GM18511 (cell line): ENCODE measurements around the gene APAF1.

Source experiments
- ATAC-seq: cut with Tn5 transposase; IDR thresholded peaks from one replicate; pipeline ENCODE4 v1.9.1; 2021; ENCODE audit warnings: mild to moderate bottlenecking, moderate library complexity; ENCODE audit not compliant: unreplicated experiment

Gene APAF1

DNA sequence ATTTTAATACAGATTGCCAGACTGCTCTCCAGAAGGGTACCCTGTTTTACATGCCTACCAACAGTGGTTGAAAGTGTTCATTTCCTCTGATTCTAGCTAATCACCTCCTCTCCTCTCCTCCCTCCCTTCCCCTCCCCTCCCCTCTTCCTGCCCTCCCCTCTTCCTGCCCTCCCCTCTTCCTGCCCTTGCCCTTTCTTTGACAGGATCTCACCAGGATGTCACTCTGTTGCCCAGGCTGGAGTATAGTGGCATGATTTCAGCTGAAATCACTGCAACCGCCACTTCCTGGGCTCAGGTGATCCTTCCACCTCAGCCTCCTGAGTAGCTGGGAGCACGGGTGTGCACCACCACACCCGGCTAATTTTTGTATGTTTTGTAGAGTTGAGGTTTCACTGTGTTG lies 24.7 kb downstream of the APAF1 start:
- ATAC-seq = no peak

DNA sequence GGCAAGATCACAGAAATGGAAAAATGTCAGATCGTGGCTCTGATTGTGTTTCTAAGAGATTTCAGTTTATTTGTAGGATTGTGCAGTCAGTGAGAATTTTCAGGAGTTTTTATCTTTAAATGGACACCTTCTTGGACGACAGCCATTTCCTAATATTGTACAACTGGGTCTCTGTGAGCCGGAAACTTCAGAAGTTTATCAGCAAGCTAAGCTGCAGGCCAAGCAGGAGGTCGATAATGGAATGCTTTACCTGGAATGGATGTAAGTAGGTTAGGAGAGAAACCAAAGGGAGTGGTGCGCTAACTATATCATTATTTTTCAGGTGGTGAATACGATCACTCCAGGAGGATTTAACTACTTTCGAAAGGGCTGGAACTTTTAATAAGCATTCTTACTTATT lies 26.4 kb downstream of the APAF1 start:
- no peak for ATAC-seq

DNA sequence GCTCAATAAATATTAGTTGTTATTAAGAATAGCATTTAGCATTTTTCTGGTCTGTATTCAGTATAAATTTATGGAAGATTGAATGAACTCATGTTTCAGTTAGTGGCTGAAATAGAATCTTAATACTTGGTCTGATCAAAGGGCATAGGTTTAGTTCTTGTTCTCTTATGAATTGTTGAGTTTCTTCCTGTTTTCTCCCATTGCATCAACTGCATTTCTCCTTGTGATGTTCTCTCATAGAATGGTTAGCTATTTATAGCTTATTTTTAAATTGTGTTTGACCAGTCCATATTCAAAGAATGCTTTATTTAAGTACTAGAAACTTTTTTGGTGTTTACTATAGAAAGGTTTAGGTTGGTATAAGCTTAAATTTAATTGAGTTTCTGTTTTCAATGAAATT lies 29.8 kb downstream of the APAF1 start:
- no peak for ATAC-seq

DNA sequence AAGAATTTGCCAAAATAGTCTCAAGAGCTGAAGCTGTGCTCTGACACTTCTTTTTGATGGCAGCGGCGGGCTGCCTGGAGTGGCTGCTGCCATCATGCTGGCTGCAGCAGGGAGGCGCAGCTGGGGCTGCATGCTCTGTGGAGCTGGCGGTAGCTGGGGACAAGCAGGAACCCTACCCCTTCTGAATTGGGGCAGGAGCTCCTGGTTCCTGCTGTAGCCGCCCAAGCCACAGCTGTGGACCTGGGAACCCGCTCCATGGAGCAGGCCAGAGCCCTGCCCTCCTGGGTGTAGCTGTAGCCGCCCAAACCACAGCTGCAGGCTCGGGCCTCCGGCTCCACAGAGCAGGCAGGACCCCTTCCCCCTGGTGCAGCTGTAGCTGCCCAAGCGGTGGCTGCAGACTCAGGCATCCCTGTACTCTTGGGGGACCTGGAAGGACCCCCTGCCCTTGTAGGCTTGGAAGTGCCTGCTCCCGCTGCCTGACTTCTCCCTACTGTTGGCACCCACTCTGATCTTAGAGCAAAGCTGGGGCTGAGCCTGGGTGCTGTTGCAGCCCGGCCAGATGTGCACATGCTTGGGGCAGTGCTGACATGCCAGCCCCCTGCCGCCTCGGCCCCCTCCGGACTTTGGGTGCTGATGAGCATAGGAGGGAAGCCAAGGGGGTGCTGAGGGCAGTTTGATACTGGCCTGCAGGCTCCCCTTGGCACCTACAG lies 33.3 kb downstream of the APAF1 start:
- no peak for ATAC-seq

DNA sequence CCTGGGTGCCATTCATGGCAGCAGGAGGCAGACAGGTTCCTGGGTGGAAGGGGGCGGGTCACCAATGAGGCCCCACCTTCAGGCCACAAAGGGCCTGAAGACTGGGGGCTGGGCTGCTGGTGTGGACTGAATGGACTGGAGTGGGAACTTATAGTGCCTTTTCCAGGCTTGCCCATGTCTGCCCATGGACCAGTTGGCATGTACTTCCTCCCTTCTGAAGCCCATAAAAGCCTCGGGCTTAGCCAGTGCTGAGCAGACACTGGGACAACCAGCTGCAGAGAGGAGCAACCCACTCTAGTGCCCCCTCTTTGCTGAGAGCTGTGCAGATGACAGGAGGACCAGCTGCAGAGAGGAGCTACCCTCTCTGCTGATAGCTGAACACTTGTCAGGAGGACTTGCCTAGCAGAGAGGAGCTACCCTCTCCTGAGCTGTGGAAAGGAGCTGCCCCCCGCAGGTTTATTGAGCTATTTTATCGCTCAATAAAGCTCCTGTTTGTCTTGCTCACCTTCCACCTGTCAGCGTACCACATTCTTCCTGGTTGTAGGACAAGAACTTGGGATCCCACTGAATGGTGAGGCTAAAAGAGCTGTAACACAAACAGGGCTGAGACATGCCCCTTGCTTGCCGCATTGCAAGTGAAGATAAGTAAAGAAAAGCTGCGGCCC lies 34.0 kb downstream of the APAF1 start:
- ATAC-seq = no peak

DNA sequence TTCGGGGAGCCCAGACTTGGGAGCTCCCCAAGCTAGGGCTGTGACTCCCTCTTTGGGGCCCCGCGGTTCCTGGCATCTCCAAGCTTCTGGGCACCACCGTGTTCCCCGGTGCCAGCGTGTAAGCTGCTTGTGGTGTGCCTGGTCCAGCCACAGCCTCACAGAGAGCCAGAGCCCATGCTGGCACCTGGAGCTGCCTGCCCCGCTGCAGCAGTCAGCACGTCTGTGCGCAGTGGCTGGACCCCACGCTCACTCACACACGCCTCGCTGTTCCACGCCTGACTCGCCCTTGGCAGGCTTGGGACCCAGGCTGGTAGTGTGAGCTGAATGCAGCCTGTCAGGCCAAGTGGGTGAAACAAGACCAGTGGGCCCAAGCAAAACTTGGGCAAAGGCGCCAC lies 34.5 kb downstream of the APAF1 start:
- no peak for ATAC-seq

DNA sequence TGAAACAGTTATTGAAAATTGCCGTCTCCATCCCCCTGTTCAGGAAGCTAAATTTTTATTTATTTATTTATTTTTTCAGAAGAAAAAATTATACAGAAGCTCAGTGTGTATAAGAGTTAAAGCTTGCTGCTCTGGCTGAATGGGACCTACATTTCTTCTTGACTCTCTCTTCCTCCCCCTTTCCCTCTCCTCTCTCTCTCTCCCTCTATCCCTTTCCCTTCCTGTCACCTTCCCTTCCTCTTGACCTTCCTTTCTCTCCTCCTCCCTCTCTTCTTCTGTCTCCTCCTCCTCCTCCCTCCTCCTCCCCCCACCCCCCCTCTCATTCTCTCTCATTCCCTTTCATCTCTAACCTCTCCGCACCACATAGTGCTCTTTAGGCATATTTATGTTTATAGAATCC lies 39.1 kb downstream of the APAF1 start:
- ATAC-seq = no peak

DNA sequence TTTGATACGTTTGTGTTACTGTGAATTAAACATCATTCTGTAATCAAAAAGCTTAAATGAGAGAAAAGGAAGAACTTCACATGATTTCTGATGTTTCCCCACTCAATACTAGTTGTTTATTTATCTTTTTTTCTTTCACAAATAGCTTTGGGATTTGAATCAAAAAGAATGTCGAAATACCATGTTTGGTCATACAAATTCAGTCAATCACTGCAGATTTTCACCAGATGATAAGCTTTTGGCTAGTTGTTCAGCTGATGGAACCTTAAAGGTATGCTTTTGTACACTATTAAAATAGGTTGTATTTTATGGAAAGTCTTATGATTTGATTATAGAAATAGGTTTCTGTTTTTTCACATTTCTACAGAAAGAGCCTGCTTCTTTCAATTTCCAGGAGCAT lies 41.5 kb downstream of the APAF1 start:
- no peak for ATAC-seq

DNA sequence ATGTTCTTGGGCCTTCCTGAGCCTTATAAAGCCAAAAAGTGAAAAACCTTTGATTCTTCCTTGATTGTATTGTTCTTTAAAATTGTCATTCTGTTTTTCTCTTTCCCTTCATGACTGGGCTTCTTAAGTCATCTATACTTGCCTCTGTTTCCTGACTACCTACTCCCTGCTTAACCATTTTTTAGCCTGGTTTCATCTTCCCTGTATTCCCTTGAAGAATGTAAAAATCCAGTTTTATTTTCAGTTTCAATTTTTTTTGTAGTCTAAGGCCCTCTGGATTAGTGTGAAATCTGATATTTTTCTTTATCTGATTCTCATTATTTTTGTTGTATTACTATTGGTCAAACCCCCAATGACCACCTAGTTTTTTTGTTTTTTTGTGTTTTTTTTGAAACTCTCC lies 46.3 kb downstream of the APAF1 start:
- no peak for ATAC-seq

DNA sequence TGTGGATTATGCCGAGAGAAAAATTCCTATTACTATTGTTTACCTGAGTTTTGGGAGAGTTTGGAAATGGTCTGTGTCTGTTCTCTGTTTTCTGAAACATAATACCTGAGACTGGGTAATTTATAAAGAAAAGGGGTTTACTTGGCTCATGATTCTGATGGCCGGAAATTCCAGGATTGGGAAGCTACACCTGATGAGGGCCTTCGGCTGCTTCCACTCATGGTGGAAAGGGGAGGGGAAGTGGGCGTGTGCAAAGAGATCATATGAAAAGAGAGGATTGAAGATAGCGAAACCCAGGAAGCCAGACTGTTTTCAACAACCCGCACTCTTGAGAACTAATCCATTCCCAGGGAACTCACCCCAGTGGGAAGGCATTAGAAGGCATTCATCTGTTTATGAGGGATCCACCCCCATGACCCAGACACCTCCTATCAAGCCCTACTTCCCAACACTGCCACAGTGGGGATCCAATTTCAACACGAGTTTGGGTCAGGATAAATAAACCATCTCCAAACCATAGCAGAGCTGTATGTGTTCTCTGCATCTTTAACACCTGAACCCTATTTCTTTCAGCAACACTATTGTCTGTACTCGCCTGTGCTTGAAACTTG lies 51.1 kb downstream of the APAF1 start:
- no peak for ATAC-seq

DNA sequence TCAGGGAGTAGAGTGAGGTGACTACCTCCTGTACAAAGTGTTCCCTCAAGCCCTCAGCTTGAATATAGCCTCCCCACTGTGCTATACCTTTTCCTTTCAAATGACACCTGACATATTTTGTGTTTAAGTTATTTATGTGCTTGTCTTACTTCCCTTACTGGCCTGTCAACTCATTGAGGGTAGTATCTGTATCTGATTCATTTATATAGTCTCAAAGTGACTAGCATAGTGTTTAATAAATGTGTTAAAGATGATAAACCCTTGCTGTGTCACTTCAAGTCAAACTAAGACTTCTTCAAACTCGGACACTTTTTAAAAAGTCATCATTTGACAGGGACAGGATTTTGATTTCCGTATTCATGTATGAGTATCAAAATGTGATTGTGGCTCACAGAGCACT lies 52.1 kb downstream of the APAF1 start:
- ATAC-seq = no peak

DNA sequence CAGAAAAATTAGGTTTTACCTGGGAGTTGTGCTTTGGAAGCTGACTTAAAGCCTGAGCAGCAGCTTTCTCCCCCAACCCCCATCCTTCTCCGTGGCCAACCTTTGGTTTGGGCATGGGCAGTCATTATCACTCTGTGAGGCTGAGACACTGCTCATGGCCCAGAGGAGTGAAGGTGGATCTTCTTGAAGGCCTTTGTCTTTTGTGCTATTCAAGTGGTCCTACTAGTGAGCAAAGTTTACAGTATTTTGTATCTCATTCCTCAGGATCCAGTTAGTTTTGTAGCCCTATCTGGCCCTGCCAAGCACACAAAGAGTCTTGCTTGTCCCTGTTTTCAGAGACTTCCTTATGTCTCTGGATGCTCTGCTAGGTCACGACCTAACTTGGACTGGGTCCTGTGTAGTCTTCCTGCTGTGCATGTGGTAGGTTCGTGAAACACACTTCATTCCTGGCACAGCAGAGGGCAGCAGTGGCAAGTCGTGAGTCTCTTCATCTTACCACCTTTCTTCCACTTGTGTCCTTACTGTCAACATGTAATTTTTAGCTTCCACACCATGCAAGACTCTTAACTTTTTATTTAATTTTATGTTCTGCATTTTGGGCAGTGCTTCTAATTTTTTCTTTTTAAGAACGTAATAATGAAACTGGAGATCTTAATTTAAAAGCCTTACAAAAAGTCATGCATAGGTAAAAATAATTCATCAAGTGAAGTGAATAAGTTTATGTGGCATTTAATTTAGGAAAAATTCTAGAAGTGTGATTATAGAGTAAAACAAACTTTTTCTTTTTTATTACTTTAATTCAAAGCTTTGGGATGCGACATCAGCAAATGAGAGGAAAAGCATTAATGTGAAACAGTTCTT lies 53.7 kb downstream of the APAF1 start:
- peak; percentile 90 for ATAC-seq

DNA sequence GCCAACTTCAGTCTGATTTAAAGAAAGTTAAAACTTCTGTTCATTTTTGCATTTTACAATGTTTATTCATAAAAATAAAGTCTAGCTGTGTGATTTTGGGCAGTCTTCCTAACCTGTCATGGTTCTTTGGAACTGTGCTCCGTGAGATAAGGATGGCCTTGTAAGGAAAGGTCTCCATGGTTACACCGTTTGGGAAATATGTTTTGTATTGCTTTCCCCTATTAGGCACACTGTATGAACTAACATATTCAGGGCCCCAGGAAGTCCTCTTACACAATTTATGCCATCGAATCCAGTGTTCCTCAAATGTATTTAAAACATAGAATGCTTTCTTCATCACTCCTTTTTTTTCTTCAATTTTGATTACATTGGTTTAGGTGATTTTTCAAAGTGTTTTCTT lies 54.5 kb downstream of the APAF1 start:
- ATAC-seq = no peak

DNA sequence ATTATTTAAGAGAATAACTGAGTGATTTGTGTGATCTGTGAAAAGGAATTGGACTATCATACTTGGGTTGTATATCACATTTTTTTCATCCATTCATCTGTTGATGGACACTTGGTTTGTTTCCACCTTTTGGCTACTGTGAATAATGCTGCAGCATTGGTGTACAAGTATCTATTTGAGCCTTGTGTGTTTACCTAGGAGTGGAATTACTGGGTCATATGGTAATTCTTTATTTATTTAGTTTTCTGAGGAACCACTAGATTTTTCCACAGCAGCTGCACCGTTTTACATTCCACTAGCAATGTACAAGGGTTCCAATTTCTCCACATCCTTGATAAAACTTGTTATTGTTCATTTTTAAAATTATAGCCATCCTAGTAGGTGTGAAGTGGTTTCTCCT lies 56.1 kb downstream of the APAF1 start:
- no peak for ATAC-seq

DNA sequence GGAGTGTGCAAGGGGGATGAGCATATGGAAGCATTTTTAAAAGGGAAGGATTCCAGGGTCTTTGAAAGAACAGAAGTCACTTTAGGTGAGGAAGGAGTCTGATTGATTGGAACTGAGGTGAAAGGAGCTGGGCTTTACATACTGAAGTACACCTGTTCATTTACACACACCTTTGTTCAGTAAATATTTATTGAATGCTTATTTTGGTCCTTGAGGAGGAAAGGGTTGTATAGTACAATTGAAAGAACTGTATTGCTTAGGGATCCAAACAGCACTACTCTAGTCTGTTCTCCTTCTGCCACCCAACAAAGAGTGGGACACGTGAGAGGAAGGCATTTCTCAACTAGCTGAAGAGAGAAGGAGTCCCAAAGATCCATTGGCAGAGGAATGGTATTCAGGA lies 63.9 kb downstream of the APAF1 start:
- no peak for ATAC-seq

DNA sequence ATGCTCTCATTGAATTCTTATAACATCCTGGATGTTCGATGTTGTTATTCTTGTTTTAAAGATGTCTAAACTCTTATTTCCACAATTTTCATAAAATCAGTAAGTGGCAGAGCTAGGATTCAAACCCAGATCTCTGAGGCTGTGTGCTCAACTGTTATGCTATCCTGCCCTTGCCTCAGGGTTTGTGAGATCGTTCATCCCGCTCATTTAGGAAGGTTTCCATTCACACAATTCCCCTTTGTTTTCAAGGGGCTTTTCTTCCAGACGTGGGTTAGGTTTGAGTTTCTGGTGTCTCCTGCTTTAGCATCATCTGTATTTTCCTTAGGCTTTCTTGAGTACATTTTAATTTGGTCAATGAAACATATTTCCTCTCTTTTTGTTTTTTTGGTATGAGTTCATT lies 69.3 kb downstream of the APAF1 start:
- no peak for ATAC-seq

DNA sequence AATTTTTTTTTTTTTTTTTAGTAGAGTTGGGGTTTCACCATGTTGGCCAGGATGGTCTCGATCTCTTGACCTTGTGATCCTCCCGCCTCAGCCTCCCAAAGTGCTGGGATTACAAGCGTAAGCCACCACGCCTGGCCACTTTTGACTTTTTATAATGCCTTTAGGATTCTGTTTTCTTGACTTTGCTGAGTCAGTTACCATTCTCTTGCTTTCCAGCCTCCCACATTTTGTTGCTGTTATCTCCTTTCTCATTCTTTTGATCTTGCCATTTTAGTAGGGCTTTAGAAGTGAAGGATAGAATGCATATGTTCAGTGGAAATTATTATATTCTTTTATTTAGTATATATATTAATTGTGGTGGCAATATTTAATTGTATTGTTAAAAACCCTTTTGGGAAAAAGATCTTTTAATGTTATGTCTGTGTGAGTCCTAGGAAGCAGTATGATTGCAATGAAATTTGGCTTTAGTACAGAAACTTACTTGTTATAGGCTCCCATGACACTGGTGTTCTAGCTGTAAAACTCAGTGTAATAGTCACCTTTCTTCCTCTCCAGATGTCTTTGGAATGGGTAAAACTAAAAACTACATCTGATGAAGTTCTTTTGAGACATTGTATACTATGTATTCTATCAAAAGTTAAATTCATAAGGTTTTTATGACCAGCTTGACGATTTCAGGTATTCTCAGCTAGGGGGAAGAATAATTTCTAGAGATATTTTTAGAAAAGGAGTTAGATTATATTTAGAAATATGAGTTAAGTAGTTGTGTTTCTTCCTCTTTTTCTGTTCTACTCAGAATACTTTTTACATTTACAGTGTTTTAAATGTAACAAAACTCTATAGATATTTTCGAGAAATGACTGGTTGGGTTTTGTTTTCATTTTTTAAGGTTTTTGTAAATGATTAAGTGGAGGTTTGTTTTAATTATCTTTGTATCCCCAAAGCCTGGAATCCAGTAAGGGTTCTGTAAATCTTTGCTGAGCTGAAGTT lies 74.7 kb downstream of the APAF1 start:
- peak; percentile 72 for ATAC-seq

DNA sequence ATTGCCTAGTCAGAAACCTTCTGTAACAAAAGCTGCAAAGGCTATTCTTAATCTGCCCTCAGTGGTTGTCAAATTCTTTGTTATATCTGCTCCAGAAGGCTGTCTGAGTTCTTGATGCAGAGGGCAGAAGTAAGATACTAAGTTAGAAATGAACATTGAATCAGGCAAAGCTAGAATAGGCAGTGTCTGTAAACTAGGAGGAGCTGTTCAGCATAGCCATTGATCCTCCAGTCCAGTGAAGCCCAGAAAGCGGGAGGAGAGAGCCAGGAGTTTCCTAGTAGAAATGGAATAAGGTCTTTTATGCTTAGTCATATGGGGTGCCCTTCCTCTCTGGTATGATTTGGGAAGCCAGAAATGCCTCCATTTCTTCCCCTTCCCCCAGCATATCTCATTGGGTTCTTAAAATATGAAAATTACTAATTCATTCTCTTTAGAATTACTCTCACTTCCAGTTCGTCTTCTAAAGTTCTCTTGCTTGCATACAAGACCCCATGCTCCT lies 76.2 kb downstream of the APAF1 start:
- no peak for ATAC-seq

DNA sequence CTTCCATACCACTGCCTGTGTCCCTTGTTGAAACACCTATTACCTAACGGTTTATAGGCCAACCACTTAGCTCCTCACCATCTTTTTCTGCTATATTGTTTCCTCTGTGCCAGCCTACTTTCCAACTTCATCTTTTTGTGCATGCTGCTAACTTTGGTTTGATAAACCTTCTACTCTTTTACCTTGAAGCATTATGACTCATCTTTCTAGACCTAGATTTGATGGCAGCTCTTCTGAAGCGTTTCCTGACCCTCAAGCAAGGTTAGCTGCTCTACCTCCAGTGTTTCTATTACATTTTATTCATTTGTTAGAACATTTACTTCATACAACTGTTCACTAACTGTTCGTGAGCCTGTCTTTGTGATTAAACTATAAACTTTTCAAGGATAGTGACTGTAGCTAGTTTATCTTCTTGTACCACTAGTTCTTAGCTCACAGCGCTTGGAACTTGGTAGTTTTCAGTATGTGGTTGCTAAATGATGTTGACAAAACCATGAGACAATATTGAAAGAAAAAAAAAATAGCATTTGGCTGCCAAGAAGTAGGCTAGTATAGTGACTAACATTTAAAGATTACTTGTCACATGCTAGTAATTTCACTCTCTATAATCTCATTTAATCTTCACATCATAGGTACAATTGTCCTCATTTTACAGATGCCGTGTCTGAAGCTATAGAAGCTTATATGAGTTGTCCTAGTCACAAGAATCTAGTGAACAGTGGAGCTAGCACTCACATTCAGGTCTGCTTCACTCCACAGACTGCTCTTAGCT lies 79.5 kb downstream of the APAF1 start:
- ATAC-seq = no peak
